Motor neuron (in vitro differentiated cells): Measurements from ENCODE around the gene MTA1. TPM values are rescaled to one million over a fixed set of nuclear protein-coding genes. Genes with fewer than 3 reads are reported as not detected.

Experiments used
- ATAC-seq, 8 experiments: fragments of 200-7000 bp; cut with Tn5 transposase; replicated peaks in 6 of 8; 2 replicates each; pipeline ENCODE4 v1.8.0; 2021; ENCODE audit warnings: mild to moderate bottlenecking in 8 of 8, moderate library complexity in 8 of 8
- H3K27ac ChIP-seq, 2 donors: fragments of 250-450 bp; sonication (Bioruptor Pico); 2 replicates each; pipeline ENCODE4 v1.9.0; 2021; ENCODE audit warnings: antibody characterized with exemption in 2 of 2, mild to moderate bottlenecking in 2 of 2, moderate library complexity in 1 of 2
- H3K4me1 ChIP-seq, 2 donors: fragments of 250-450 bp; sonication (Bioruptor Pico); replicated peaks in 1 of 2; 2 replicates each; pipeline ENCODE4 v1.6.1; 2021; ENCODE audit warnings: antibody characterized with exemption in 2 of 2, mild to moderate bottlenecking in 2 of 2, moderate library complexity in 1 of 2
- H3K4me3 ChIP-seq, 5 donors: fragments of 250-450 bp; sonication (Bioruptor Pico); 2 replicates each; pipeline ENCODE4 v1.9.0; 2021; ENCODE audit warnings: antibody characterized with exemption in 5 of 5, mild to moderate bottlenecking in 5 of 5, moderate library complexity in 4 of 5
- WGBS, 10 experiments: fragments of 450-650 bp; shearing (Covaris generic); methylation state at CpG; one replicate each; pipeline ENCODE4 v1.0.0; 2022; 5-methylcytosine and 5-hydroxymethylcytosine counted together
- in situ Hi-C, 9 experiments: fragments of 400-800 bp; cut with MboI; loops; one replicate each; pipeline ENCODE4 v1.15.0; 2021; ENCODE audit warnings: low sequenced_read_pairs in 9 of 9, low pct_unique_long_range_greater_than_20kb in 2 of 9; ENCODE audit not compliant: unreplicated experiment in 9 of 9
- total RNA-seq, 8 experiments: library from RNA; unstranded; fragments of 300-600 nt; gene quantifications; 2 replicates each; pipeline versions ENCODE4 v1.2.3 to v1.2.4, GENCODE V29; 2022

Gene MTA1
- total RNA-seq, 8 experiments from 2014 or later = 27.1 to 101 (median 52.4) TPM

DNA sequence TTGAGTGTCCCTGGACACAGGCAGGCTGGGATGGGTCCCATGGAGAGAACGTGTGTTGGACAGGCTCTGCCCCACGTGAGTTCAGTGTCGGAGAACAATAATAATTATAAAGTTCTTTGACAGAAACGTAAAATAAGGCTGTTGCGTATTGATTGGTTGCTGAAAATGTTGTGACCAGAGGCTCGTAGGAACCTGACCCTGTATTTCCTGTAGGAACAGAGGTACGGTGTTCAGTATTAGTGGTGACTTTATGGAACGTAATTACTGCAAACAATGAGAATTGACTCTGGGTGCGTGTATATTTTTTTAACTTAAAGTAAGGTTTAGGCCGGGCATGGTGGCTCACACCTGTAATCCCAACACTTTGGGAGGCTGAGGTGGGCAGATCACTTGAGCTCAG, 7.8 kb downstream of the MTA1 start:
- 94 to 100% (median 99%) methylated on average over 1 to 9 of the region's 10 CpGs; no CpG with 5 or more reads in 2 of the 10 experiments for WGBS, 10 experiments
- Histone ChIP-seq H3K4me3 (no peak overlapping the region), H3K27ac (no peak overlapping the region), H3K4me1 (no peaks in the 10 kb centered on the region)
- in situ Hi-C loops = no loop called here
- ATAC-seq = no peak

GRCh38 chr14:105427936-105428485, 8.4 kb downstream of the MTA1 start:
- no peaks in the 10 kb centered on the region for H3K4me1 ChIP-seq
- 80 to 100% (median 92%) methylated on average over 1 to 8 of the region's 9 CpGs; no CpG with 5 or more reads in 1 of the 10 experiments for WGBS, 10 experiments
- in situ Hi-C loops = no loop called here
- no peak overlapping the region for H3K4me3 ChIP-seq
- ATAC-seq = no peak
- no peak overlapping the region for H3K27ac ChIP-seq

DNA sequence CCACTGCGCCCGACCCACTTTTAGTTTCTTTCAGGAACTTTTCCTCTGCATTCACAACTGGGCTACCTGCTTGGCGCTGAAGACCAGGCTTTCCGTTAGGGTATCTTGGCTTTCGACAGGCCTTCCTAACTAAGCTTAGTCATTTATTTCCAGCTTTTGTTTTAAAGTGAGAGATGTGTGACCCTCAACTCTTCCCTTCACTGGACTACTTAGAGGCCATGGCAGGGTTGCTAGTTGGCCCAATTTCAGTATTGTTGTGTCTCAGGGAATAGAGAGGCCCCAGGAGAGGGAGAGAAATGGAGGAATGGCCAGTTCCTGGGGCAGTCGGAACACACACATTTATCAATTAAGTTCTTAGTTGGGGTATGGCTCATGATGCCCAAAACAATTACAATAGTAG, 10.4 kb downstream of the MTA1 start:
- Histone ChIP-seq H3K4me1 (no peaks in the 10 kb centered on the region), H3K27ac (no peak overlapping the region), H3K4me3 (no peak overlapping the region)
- no peak for ATAC-seq
- in situ Hi-C loops = no loop called here
- 89 to 100% (median 94%) methylated on average over 2 to 6 of the region's 6 CpGs; no CpG with 5 or more reads in 3 of the 10 experiments for WGBS, 10 experiments

DNA sequence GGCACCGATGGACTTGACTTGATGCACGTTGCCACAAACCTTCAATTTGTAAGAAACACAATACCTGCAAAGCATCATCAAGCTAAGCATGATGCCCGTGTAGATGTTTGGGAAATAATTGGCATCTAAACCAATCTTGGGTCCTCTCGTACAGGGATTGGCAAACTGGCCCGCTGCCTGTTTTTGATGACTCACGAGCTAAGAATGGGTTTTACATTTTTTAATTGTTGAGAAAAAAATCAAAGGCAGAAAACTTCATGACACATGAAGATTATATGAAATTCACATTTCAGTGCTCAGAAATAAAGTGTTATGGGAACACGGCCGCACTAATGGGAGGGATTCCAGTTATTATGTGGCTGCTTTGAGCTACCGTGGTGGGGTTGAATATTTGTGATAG, 10.9 kb downstream of the MTA1 start:
- H3K4me3 ChIP-seq = no peak overlapping the region
- in situ Hi-C loops = no loop called here
- H3K27ac ChIP-seq = no peak overlapping the region
- WGBS, 10 experiments = 0 to 100% (median 83%) methylated on average over 2 to 9 of the region's 9 CpGs; no CpG with 5 or more reads in 3 of the 10 experiments
- no peaks in the 10 kb centered on the region for H3K4me1 ChIP-seq
- ATAC-seq = peak in 3 of 8 experiments; percentile 19 to 72 (median 57)

DNA sequence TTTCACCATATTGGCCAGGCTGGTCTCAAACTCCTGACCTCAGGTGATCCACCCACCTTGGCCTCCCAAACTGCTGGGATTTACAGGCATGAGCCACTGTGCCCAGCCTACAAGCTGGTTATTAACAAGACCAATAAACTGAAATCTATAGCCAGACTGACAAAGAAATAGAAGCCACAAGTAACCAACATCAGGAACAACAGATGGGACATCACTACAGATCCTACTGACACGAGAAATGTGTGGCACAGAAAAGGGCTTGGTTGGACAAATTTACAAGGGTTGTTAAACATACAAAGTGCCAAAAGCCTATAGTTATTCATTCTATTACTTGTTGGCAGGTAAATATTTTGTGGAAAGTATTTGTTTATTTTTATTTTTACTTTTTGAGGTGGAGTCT, 11.6 kb downstream of the MTA1 start:
- in situ Hi-C loops = no loop called here
- no peaks in the 10 kb centered on the region for H3K4me1 ChIP-seq
- 88 to 100% (median 91%) methylated on average over 1 of the region's 1 CpG; no CpG with 5 or more reads in 7 of the 10 experiments for WGBS, 10 experiments
- H3K27ac ChIP-seq = no peak overlapping the region
- H3K4me3 ChIP-seq = no peak overlapping the region
- no peak for ATAC-seq

DNA sequence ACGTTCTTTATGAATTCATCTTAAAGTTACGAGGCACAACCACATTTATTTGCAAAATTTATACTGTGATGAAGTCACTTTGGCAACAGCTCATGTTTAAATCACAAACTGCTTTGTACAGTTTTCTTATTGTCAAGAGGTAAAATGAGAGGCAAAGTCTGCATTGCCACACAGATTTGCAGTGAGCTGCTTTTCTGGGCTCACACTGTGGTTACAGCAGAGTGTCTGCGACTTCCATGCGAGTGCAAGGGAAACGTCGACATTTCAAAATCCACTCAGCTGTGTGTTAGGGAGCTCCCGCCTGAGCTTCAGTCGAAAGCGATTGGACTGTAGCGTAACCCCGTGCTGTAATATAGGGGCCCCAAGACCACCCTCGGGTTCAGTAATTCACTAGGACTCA, 13.0 kb downstream of the MTA1 start:
- in situ Hi-C loops = no loop called here
- no peak overlapping the region for H3K27ac ChIP-seq

DNA sequence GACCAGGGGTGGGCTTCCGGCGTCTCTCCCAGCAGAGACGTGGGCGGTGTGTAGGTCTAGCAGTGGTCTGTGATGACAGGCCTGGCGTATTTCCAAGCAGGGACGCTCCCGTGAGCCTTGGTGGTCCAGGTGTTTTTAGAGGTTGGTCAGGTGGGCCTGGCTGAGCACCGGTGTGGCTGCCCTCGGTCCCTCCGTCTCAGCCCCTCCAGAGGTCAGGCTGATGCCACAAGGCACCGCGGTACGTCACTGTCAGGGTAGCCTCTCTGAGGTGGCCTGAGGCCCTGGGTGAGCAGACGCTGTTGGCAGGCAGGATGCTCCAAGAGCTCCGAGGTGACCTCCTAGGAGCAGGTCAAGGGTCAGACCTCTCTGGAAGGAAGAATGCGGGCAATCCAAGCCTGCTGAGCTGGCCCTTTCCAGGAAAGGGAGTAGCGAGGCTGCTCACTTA, 13.6 kb downstream of the MTA1 start:
- 95 to 100% (median 100%) methylated on average over 1 to 4 of the region's 17 CpGs; no CpG with 5 or more reads in 5 of the 10 experiments for WGBS, 10 experiments
- Histone ChIP-seq H3K4me1 (no peaks in the 10 kb centered on the region), H3K27ac (no peak overlapping the region), H3K4me3 (no peak overlapping the region)
- no peak for ATAC-seq
- in situ Hi-C loops = no loop called here

More for the DNA sequence above, 13.0 kb downstream of the MTA1 start:
- 55 to 92% (median 89%) methylated on average over 1 to 9 of the region's 12 CpGs; no CpG with 5 or more reads in 3 of the 10 experiments for WGBS, 10 experiments
- ATAC-seq = no peak
- H3K4me3 ChIP-seq = no peak overlapping the region
- H3K4me1 ChIP-seq = no peaks in the 10 kb centered on the region

DNA sequence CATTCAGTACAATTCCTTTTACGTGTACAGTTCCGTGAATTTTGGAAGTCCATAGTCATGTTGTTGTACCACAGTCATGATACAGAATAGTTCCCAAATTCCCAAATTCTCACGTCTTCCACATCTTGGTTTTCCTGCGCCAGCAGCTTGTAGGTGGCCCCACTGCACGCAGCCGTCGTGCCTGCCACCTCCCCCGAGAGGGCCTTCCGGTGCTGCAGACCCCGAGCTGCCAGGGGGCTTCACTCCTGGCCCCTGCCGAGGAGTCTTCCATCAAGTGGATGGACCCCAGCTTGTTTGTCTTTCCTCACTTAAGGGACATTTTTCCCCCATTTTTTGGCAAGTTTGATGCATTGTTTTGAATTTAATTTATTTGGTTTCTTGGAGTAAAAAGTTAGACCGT, 16.8 kb downstream of the MTA1 start:
- H3K27ac ChIP-seq = no peak overlapping the region
- in situ Hi-C loops = no loop called here
- ATAC-seq = no peak
- WGBS, 10 experiments = 78 to 96% (median 90%) methylated on average over 2 to 11 of the region's 12 CpGs; no CpG with 5 or more reads in 2 of the 10 experiments
- H3K4me3 ChIP-seq = no peak overlapping the region
- H3K4me1 ChIP-seq = no peaks in the 10 kb centered on the region

GRCh38 chr14:105436891-105437722, 17.5 kb downstream of the MTA1 start:
- WGBS, 10 experiments = 79 to 100% (median 96%) methylated on average over 2 to 7 of the region's 31 CpGs; no CpG with 5 or more reads in 1 of the 10 experiments
- H3K4me1 ChIP-seq = no peaks in the 10 kb centered on the region
- H3K27ac ChIP-seq = no peak overlapping the region
- no peak for ATAC-seq
- H3K4me3 ChIP-seq = no peak overlapping the region
- in situ Hi-C loops = no loop called here

DNA sequence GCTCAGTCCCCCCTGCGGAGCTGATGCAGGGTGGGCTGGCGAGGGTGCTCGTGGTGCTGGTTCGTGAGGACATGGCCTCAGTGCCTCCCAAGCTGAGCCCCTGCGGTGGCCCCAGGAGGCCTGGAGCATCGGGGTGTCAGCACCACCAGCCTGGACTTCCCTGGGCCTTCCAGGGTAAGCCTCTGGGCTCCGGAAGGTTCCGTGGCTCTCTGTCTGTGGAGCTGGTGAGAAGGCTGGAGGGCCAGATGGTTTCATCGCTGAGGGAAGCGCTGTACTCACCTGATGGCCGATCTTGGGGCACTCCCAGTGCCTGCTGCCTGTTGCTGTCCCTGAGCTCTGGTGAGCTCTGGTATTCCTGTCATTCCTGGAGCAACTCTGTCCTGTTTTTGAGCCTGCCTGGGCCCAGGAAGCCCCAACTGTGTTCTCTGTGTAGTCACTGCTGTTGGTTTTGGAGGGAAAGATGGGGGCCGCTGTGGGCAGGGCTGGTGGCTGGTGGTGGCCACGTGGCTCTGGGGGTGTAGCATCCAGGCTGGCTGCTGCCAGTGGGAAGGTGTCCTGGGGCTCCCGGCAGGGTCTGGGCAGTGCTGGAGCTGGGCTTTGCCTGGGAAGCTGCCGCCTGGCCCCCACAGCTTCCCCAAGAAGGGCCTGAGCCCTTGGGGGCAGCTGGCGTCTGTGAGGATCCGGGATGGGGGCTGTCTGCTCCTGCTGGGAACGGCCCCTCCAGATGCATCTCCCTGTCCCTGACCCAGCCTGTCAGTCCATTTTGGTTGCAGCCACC, 18.3 kb downstream of the MTA1 start:
- Histone ChIP-seq H3K27ac (no peak overlapping the region), H3K4me3 (no peak overlapping the region), H3K4me1 (no peaks in the 10 kb centered on the region)
- WGBS, 10 experiments = 50 to 100% (median 100%) methylated on average over 1 to 5 of the region's 18 CpGs; no CpG with 5 or more reads in 5 of the 10 experiments
- no peak for ATAC-seq
- in situ Hi-C loops = no loop called here

DNA sequence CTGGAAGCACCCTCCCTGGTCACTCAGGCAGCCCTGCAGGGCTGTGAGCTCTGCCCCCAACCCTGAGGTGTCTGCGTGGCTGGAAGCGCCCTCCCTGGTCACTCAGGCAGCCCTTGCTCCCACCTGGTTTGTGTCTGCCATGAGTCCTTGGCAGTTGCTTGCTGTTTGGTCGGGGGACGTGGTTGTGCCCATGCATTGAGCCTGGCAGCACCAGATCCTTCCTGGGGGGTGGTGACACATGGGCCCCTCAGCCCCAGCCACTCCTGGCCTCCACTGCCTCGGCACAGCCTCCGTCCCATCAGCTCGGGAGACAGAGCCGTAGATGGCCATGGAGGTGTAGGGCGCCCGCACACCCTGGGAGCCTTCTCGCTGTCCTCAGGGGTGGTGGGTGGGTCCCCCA, 19.6 kb downstream of the MTA1 start:
- H3K4me1 ChIP-seq = no peaks in the 10 kb centered on the region
- WGBS, 10 experiments = 63 to 100% (median 94%) methylated on average over 2 to 9 of the region's 11 CpGs; no CpG with 5 or more reads in 5 of the 10 experiments
- in situ Hi-C loops = no loop called here
- H3K4me3 ChIP-seq = no peak overlapping the region
- ATAC-seq = no peak
- no peak overlapping the region for H3K27ac ChIP-seq

- Histone ChIP-seq H3K4me3 (no peak overlapping the region), H3K27ac (no peak overlapping the region), H3K4me1 (no peaks in the 10 kb centered on the region)
- in situ Hi-C loops = no loop called here
- WGBS, 10 experiments = 80 to 100% (median 91%) methylated on average over 1 to 15 of the region's 33 CpGs; no CpG with 5 or more reads in 4 of the 10 experiments
- ATAC-seq = peak in 2 of 8 experiments; percentile 48 to 79
These were observed 20.3 kb downstream of the MTA1 start for GRCh38 chr14:105439710-105440553.
